HG03571 (cell line): ENCODE measurements around the gene DICER1.

Experiments
- ATAC-seq: cut with Tn5 transposase; IDR thresholded peaks from one replicate; pipeline ENCODE4 v1.9.1; 2021; ENCODE audit not compliant: unreplicated experiment

The DICER1 gene

GRCh38 chr14:95062946-95063345, 94.4 kb downstream of the DICER1 start:
- ATAC-seq, result no peak

GRCh38 chr14:95062220-95062619, 95.1 kb downstream of the DICER1 start:
- no peak for ATAC-seq

- no peak for ATAC-seq
Measured at GRCh38 chr14:95061317-95062093, 95.8 kb downstream of the DICER1 start.

GRCh38 chr14:95059126-95059525, 98.2 kb downstream of the DICER1 start:
- ATAC-seq, result no peak

- no peak for ATAC-seq
Measured at GRCh38 chr14:95058491-95058890, 98.8 kb downstream of the DICER1 start.

- ATAC-seq, result no peak
Measured at GRCh38 chr14:95057851-95058250, 99.5 kb downstream of the DICER1 start.

GRCh38 chr14:95057147-95057546, 100.2 kb downstream of the DICER1 start:
- no peak for ATAC-seq

- no peak for ATAC-seq
Measured at GRCh38 chr14:95056476-95056875, 100.9 kb downstream of the DICER1 start.

- no peak for ATAC-seq
Measured at GRCh38 chr14:95055318-95055717, 102.0 kb downstream of the DICER1 start.

GRCh38 chr14:95054346-95055280, 102.7 kb downstream of the DICER1 start:
- no peak for ATAC-seq

- no peak for ATAC-seq
Measured at GRCh38 chr14:95052016-95052585, 105.2 kb downstream of the DICER1 start.

- ATAC-seq, result no peak
Measured at GRCh38 chr14:95049952-95050351, 107.4 kb downstream of the DICER1 start.

GRCh38 chr14:95048771-95049312, 108.5 kb downstream of the DICER1 start:
- ATAC-seq, result no peak

GRCh38 chr14:95047754-95048153, 109.6 kb downstream of the DICER1 start:
- no peak for ATAC-seq

GRCh38 chr14:95046711-95047681, 110.3 kb downstream of the DICER1 start:
- no peak for ATAC-seq

GRCh38 chr14:95045836-95046430, 111.4 kb downstream of the DICER1 start:
- no peak for ATAC-seq

- ATAC-seq, result no peak
Measured at GRCh38 chr14:95045106-95045701, 112.1 kb downstream of the DICER1 start.

GRCh38 chr14:95044463-95045105, 112.7 kb downstream of the DICER1 start:
- ATAC-seq, result no peak
